Esophagus squamous epithelium (tissue), 4 donors: ENCODE data around the gene C5orf15.

ENCODE experiments used
- CTCF ChIP-seq, 6 experiments: fragments of 450-650 bp in 4 of 6; fragments of 200-600 bp in 2 of 6; sonication (generic) in 2 of 6; IDR thresholded peaks; one replicate each; pipeline ENCODE4 v1.5.1; 2016 to 2019; ENCODE audit warnings: antibody characterized with exemption in 6 of 6, mild to moderate bottlenecking in 4 of 6, moderate library complexity in 4 of 6
- POLR2A ChIP-seq, 4 donors: fragments of 450-650 bp; IDR thresholded peaks; one replicate each; pipeline ENCODE4 v1.6.1; 2017; ENCODE audit warnings: antibody characterized with exemption in 4 of 4, mild to moderate bottlenecking in 4 of 4, moderate library complexity in 3 of 4

GRCh38 chr5:133933670-133934295, 34.6 kb downstream of the C5orf15 start:
- TF ChIP-seq CTCF (IDR thresholded peaks at IDR 0.05): no peak
- TF ChIP-seq POLR2A (IDR thresholded peaks at IDR 0.05): no peak
